Lower leg skin (tissue), 4 donors: ENCODE results near the gene MTRFR. TPM values are rescaled to one million over a fixed set of nuclear protein-coding genes. Genes with fewer than 3 reads are reported as not detected.

Source experiments
- DNase-seq, 2 donors: peaks; one replicate each; pipeline ENCODE4 v3.0.0-alpha.2; 2019; ENCODE audit warnings: low spot score in 2 of 2
- H3K4me3 ChIP-seq: fragments of 200-600 bp; sonication (generic); 2 replicates; pipeline ENCODE4 v1.5.1; 2017; ENCODE audit warnings: mild to moderate bottlenecking, low read depth; ENCODE audit not compliant: poor library complexity, severe bottlenecking
- CTCF ChIP-seq, 3 donors: fragments of 450-650 bp; IDR thresholded peaks; one replicate each; pipeline ENCODE4 v1.5.1; 2016; ENCODE audit warnings: antibody characterized with exemption in 3 of 3, mild to moderate bottlenecking in 3 of 3, moderate library complexity in 2 of 3
- POLR2A ChIP-seq, 2 donors: fragments of 450-650 bp; IDR thresholded peaks; one replicate each; pipeline ENCODE4 v1.6.1; 2016 to 2017; ENCODE audit warnings: antibody characterized with exemption in 2 of 2, mild to moderate bottlenecking in 1 of 2, moderate library complexity in 1 of 2
- WGBS, 2 donors: methylation state at CpG; one replicate each; pipeline ENCODE4 v1.1.5; 2018; 5-methylcytosine and 5-hydroxymethylcytosine counted together
- intact Hi-C: fragments of 100-400 bp; cut with DNase I; formaldehyde crosslinking; loops from one replicate; pipeline ENCODE4 v1.15.0; 2023; ENCODE audit warnings: low total_unique reads
- total RNA-seq, 4 donors: library from RNA; depleted of rRNA; stranded (reverse); fragments of >200 nt; gene quantifications; one replicate each; pipeline ENCODE4 v1.1.0, GENCODE V29; 2016

MTRFR gene
- total RNA-seq, 4 donors from 2014 or later: 9.8 to 27.0 (median 11.8) TPM

- WGBS, 2 donors: 0 to 1% methylated on average over 11 to 30 of the region's 108 CpGs
- peak overlapping the region; percentile 45 for H3K4me3 ChIP-seq
- intact Hi-C loops: no loop called here
- peak in 1 of 2 donors; percentile 95 for DNase-seq
- TF ChIP-seq POLR2A (IDR thresholded peaks at IDR 0.05) (no peak), CTCF (IDR thresholded peaks at IDR 0.05) (no peak)
Measured at GRCh38 chr12:123271001-123271668, 37.9 kb downstream of the MTRFR start.

- no peak overlapping the region for H3K4me3 ChIP-seq
- WGBS, 2 donors: 87% methylated on average over 15 of the region's 15 CpGs
- TF ChIP-seq POLR2A (IDR thresholded peaks at IDR 0.05) (no peak), CTCF (IDR thresholded peaks at IDR 0.05) (no peak)
- intact Hi-C loops: no loop called here
- no peak for DNase-seq
Measured at GRCh38 chr12:123273166-123273565, 39.9 kb downstream of the MTRFR start.

GRCh38 chr12:123278101-123278627, 44.9 kb downstream of the MTRFR start:
- WGBS, 2 donors: 62 to 72% methylated on average over 2 of the region's 2 CpGs
- TF ChIP-seq POLR2A (IDR thresholded peaks at IDR 0.05): no peak
- H3K4me3 ChIP-seq: no peak overlapping the region
- intact Hi-C loops: no loop called here
- no peak for DNase-seq

GRCh38 chr12:123280971-123281370, 47.7 kb downstream of the MTRFR start:
- WGBS, 2 donors: 84 to 86% methylated on average over 2 of the region's 2 CpGs
- no peak for TF ChIP-seq POLR2A (IDR thresholded peaks at IDR 0.05)
- no peak for TF ChIP-seq CTCF (IDR thresholded peaks at IDR 0.05)
- intact Hi-C loops: no loop called here
- no peak for DNase-seq
- H3K4me3 ChIP-seq: no peak overlapping the region

- WGBS, 2 donors: 91 to 93% methylated on average over 10 of the region's 10 CpGs
- TF ChIP-seq CTCF (IDR thresholded peaks at IDR 0.05): no peak
- TF ChIP-seq POLR2A (IDR thresholded peaks at IDR 0.05): no peak
Measured at GRCh38 chr12:123282111-123282510, 48.9 kb downstream of the MTRFR start.

GRCh38 chr12:123283461-123283860, 50.2 kb downstream of the MTRFR start:
- no peak overlapping the region for H3K4me3 ChIP-seq
- DNase-seq: no peak
- 95 to 96% methylated on average over 8 of the region's 8 CpGs for WGBS, 2 donors
- intact Hi-C loops: no loop called here
- TF ChIP-seq CTCF (IDR thresholded peaks at IDR 0.05): no peak
- TF ChIP-seq POLR2A (IDR thresholded peaks at IDR 0.05): no peak

More at GRCh38 chr12:123282111-123282510, 48.9 kb downstream of the MTRFR start:
- H3K4me3 ChIP-seq: no peak overlapping the region
- DNase-seq: no peak
- intact Hi-C loops: no loop called here
